Ammon's horn (tissue), 1 donor: ENCODE data around the gene HSDL1.

Experiments used
- DNase-seq: peaks from one replicate; pipeline ENCODE4 v3.0.0-alpha.2; 2016; ENCODE audit warnings: low spot score

HSDL1 gene

GRCh38 chr16:84082110-84082509, 62.9 kb downstream of the HSDL1 start:
- no peak for DNase-seq

GRCh38 chr16:84081446-84081989, 63.5 kb downstream of the HSDL1 start:
- no peak for DNase-seq

DNA sequence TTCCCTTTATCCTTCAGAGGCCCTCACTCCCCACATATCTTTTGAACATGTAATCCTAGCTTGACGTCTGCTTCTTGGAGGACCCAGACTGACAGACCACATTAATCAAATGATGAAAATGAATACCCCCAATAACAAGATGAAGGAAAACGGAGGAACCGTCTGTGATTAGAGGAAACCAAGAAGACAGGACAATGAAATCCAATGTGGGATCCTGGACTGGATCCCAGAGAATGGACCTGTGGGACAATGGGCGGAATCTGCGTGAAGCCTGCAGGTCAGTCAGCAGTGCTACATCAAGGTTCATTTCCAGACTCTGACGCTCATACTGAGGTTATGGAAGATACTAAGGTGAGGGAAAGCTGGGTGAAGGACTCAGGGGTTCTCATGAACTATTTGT, 64.2 kb downstream of the HSDL1 start:
- no peak for DNase-seq

GRCh38 chr16:84080378-84080777, 64.6 kb downstream of the HSDL1 start:
- no peak for DNase-seq

- DNase-seq, result no peak
These were observed 65.3 kb downstream of the HSDL1 start for GRCh38 chr16:84079664-84080063.

DNA sequence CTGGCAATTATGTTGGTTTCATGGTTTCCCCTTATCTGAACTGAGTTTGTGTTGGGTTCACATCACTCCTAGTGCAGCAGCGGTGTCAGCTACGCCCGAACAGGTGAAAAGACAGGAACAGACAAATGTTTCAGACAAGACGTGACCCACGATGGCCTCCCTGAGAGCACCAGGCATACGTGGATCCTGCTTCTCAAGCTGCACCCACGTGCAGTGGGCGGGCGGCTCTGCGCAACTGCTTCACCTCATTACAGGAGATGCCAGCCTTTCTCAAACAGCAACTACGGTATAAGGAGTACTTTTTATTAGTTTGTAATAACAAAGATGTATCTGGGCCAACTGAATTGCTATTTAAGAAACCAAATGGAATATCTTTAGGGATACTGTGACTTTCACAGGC, 69.6 kb downstream of the HSDL1 start:
- DNase-seq, result no peak

- no peak for DNase-seq
These were observed 70.3 kb downstream of the HSDL1 start for GRCh38 chr16:84074721-84075120.
